Measurements from ENCODE around the gene GPC4.

Gene GPC4

DNA sequence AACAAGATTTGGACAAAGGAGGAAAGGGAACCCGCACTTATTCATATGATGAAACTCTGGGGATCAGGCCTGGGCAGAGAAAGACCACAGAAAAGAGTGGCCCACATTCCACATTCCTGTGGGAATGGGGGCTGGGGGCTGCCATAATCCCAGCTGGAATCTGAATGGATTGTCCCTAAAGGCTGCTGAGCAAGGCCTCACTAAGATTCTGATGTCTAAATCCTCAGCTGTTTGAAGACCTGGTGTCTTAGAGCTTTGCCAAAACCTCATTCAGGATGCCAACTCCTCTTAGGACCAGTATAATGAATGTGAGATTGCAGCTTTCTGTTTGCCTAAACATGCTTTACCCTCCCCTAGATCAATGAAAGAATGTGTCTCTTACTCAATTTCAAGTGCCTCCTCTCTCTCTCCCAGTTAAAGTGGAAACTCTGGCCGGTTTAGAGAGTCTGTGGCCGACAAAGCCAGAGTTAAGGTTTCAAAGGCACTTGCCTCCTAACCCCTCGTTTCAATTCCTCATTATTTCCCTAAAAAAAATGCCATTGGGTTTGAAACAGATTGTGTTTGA is 33.3 kb upstream of the GPC4 start (continued):
- TF ChIP-seq, protein P1, sequence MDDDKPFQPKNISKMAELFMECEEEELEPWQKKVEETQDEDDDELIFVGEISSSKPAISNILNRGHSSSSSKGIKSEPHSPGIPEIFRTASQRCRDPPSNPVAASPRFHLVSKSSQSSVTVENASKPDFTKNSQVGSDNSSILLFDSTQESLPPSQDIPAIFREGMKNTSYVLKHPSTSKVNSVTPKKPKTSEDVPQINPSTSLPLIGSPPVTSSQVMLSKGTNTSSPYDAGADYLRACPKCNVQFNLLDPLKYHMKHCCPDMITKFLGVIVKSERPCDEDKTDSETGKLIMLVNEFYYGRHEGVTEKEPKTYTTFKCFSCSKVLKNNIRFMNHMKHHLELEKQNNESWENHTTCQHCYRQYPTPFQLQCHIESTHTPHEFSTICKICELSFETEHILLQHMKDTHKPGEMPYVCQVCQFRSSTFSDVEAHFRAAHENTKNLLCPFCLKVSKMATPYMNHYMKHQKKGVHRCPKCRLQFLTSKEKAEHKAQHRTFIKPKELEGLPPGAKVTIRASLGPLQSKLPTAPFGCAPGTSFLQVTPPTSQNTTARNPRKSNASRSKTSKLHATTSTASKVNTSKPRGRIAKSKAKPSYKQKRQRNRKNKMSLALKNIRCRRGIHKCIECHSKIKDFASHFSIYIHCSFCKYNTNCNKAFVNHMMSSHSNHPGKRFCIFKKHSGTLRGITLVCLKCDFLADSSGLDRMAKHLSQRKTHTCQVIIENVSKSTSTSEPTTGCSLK (tag by site-specific recombination; IDR thresholded peaks at IDR 0.05) = no peak
- TF ChIP-seq, protein P2, sequence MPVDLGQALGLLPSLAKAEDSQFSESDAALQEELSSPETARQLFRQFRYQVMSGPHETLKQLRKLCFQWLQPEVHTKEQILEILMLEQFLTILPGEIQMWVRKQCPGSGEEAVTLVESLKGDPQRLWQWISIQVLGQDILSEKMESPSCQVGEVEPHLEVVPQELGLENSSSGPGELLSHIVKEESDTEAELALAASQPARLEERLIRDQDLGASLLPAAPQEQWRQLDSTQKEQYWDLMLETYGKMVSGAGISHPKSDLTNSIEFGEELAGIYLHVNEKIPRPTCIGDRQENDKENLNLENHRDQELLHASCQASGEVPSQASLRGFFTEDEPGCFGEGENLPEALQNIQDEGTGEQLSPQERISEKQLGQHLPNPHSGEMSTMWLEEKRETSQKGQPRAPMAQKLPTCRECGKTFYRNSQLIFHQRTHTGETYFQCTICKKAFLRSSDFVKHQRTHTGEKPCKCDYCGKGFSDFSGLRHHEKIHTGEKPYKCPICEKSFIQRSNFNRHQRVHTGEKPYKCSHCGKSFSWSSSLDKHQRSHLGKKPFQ (tag by site-specific recombination; IDR thresholded peaks at IDR 0.05) = no peak
- TF ChIP-seq ZNF426 (tag by site-specific recombination; IDR thresholded peaks at IDR 0.05) = no peak
- TF ChIP-seq ZNF623 (tag by site-specific recombination; IDR thresholded peaks at IDR 0.05) = no peak
- no peak for TF ChIP-seq ZNF223 (tag by site-specific recombination; IDR thresholded peaks at IDR 0.05)

DNA sequence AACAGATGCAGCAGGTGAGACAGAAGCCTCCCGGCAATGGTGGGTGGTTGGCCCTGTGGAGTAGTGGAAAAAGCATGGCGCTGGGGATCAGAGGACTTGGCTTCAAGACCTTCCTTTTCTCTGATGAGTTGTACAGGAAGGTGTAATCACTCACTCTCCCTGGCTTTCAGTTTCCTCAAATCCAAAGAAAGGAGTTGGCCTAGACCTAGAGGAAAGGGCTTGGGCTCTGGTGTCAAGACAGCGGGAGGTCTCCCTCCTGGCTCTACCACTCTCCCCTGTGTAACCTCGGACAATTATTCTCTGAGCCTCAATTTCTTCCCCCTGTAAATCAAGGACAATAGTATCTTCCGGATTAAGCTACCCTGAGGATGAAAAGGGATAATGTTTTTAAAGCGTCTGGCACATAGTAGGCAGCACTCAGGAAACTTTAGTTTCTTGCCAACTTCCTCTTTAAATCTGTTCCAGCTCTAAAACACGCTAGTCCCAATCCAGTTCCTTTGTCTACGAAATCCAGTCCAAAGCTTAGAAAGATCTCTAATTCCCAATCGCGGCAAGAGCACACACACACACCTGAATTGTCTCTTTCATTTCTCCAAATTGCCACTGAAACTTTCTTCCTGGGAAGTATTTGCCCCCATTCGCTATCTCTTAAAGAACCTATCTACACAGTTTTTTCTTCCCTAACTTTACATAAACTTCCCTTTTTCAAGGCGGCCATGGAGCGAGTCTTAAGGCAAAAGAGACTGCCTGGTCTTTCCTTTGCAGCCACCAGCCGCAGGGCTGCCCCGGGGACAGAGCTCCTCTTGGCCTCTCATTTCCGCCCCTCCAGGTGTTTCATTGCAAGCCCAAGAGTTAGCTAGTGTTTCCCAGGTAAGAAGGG is 29.9 kb upstream of the GPC4 start:
- H3K36me3 ChIP-seq (ENCODE audit: control insufficient read depth in 2 of 2, insufficient read depth in 1 of 2, low read length in 2 of 2) = no peaks in the 10 kb centered on the region
- peak overlapping the region; percentile 22 for H3K4me3 ChIP-seq (ENCODE audit: low read depth, low read length)
- no peaks in the 10 kb centered on the region for H3K9me3 ChIP-seq (ENCODE audit: control insufficient read depth, insufficient read depth, low read depth, low read length)
- ChIA-PET CTCF (interaction anchor here (0.6 to 1.2 kb wide), 4 partner anchors 101 to 329 kb away, joined by 3 read pairs; no protein-coding TSS in a partner anchor), POLR2A (interaction anchor here (1.3 to 2.4 kb wide), 2 partner anchors 19 to 30 kb away, joined by 3 to 12 read pairs; partner anchors contain the start of gene GPC4)
- H3K4me1 ChIP-seq (ENCODE audit: control insufficient read depth, insufficient read depth, low read length) = no peaks in the 10 kb centered on the region
- H3K27ac ChIP-seq (ENCODE audit: extremely low read depth, low read depth, low read length) = no peak overlapping the region
- TF ChIP-seq ZNF37A (tag by site-specific recombination; IDR thresholded peaks at IDR 0.05) (no peak), GLIS2 (tag by site-specific recombination; IDR thresholded peaks at IDR 0.05) (peak; percentile 44; the same call in 1 of the 2 replicates), ZNF133 (tag by site-specific recombination; IDR thresholded peaks at IDR 0.05) (no peak), ZXDB (tag by site-specific recombination; IDR thresholded peaks at IDR 0.05) (peak; percentile 54; the same call in 1 of the 2 replicates), ZNF366 (tag by site-specific recombination; conservative IDR thresholded peaks at IDR 0.05) (peak; percentile 65), ZNF501 (tag by site-specific recombination; IDR thresholded peaks at IDR 0.05) (peak; percentile 56; the same call in 1 of the 2 replicates), ZNF473 (tag by site-specific recombination; IDR thresholded peaks at IDR 0.05) (no peak), ZNF2 (tag by site-specific recombination; IDR thresholded peaks at IDR 0.05) (0 out of 2 replicates have a peak, but pooled peaks have one; percentile 33), ZFP69B (tag by site-specific recombination; IDR thresholded peaks at IDR 0.05) (peak; percentile 71; the same call in 1 of the 2 replicates), SP7 (tag by site-specific recombination; IDR thresholded peaks at IDR 0.05) (peak; percentile 63; the same call in 1 of the 2 replicates), GLIS1 (tag by site-specific recombination; IDR thresholded peaks at IDR 0.05) (peak; percentile 70), ZNF335 (tag by site-specific recombination; conservative IDR thresholded peaks at IDR 0.05) (peak; percentile 85)
- TF ChIP-seq, protein P3, sequence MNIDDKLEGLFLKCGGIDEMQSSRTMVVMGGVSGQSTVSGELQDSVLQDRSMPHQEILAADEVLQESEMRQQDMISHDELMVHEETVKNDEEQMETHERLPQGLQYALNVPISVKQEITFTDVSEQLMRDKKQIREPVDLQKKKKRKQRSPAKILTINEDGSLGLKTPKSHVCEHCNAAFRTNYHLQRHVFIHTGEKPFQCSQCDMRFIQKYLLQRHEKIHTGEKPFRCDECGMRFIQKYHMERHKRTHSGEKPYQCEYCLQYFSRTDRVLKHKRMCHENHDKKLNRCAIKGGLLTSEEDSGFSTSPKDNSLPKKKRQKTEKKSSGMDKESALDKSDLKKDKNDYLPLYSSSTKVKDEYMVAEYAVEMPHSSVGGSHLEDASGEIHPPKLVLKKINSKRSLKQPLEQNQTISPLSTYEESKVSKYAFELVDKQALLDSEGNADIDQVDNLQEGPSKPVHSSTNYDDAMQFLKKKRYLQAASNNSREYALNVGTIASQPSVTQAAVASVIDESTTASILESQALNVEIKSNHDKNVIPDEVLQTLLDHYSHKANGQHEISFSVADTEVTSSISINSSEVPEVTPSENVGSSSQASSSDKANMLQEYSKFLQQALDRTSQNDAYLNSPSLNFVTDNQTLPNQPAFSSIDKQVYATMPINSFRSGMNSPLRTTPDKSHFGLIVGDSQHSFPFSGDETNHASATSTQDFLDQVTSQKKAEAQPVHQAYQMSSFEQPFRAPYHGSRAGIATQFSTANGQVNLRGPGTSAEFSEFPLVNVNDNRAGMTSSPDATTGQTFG (tag by site-specific recombination; IDR thresholded peaks at IDR 0.05; ENCODE audit: borderline replicate concordance) = no peak
- TF ChIP-seq, protein P4, sequence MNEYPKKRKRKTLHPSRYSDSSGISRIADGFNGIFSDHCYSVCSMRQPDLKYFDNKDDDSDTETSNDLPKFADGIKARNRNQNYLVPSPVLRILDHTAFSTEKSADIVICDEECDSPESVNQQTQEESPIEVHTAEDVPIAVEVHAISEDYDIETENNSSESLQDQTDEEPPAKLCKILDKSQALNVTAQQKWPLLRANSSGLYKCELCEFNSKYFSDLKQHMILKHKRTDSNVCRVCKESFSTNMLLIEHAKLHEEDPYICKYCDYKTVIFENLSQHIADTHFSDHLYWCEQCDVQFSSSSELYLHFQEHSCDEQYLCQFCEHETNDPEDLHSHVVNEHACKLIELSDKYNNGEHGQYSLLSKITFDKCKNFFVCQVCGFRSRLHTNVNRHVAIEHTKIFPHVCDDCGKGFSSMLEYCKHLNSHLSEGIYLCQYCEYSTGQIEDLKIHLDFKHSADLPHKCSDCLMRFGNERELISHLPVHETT (tag by site-specific recombination; IDR thresholded peaks at IDR 0.05) = peak; percentile 32; the same call in 1 of the 2 replicates
- TF ChIP-seq, protein P5, sequence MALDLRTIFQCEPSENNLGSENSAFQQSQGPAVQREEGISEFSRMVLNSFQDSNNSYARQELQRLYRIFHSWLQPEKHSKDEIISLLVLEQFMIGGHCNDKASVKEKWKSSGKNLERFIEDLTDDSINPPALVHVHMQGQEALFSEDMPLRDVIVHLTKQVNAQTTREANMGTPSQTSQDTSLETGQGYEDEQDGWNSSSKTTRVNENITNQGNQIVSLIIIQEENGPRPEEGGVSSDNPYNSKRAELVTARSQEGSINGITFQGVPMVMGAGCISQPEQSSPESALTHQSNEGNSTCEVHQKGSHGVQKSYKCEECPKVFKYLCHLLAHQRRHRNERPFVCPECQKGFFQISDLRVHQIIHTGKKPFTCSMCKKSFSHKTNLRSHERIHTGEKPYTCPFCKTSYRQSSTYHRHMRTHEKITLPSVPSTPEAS (tag by site-specific recombination; IDR thresholded peaks at IDR 0.05) = peak; percentile 43; the same call in 1 of the 2 replicates
- TF ChIP-seq, protein P6, sequence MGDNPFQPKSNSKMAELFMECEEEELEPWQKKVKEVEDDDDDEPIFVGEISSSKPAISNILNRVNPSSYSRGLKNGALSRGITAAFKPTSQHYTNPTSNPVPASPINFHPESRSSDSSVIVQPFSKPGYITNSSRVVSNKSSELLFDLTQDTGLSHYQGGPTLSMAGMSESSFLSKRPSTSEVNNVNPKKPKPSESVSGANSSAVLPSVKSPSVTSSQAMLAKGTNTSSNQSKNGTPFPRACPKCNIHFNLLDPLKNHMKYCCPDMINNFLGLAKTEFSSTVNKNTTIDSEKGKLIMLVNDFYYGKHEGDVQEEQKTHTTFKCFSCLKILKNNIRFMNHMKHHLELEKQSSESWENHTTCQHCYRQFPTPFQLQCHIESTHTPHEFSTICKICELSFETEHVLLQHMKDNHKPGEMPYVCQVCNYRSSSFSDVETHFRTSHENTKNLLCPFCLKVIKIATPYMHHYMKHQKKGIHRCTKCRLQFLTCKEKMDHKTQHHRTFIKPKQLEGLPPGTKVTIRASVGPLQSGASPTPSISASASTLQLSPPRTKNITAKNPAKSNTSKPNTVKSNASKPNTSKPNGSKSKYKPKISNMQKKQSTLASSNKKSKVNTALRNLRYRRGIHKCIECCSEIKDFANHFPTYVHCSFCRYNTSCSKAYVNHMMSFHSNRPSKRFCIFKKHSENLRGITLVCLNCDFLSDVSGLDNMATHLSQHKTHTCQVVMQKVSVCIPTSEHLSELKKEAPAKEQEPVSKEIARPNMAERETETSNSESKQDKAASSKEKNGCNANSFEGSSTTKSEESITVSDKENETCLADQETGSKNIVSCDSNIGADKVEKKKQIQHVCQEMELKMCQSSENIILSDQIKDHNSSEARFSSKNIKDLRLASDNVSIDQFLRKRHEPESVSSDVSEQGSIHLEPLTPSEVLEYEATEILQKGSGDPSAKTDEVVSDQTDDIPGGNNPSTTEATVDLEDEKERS (tag by site-specific recombination; IDR thresholded peaks at IDR 0.05) = peak; percentile 17; the same call in 1 of the 2 replicates

Data from HEK293 (cell line).